Measurements from ENCODE around the gene TSPYL6. TPM values are rescaled to one million over a fixed set of nuclear protein-coding genes. Genes with fewer than 3 reads are reported as not detected.

TSPYL6 gene
- total RNA-seq, 1 donor from 2014 or later = not detected

DNA sequence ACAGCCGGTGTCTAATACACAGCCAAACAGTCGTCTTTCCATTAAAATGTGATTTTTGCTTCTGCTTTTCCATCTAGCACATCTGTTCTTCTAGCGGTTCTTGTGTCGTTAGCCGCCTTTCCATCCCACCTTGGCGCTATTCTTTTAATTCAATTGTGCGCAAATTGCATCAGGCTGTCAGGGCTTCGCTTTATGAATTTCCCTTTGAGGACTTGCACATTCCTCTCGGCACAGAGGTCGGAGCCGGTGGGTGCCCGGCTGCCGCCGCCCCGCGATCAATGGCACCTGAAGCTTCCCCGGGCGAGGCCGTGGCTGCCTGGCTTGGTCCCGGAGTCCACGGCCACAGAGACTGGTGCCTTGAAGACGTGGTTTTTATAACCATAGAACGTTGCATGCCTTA is 33.9 kb upstream of the TSPYL6 start:
- no peak for TF ChIP-seq CTCF (IDR thresholded peaks at IDR 0.05; ENCODE audit: insufficient read depth, low read length, poor library complexity, severe bottlenecking)
- no peak for DNase-seq (ENCODE audit: low read depth)
- Histone ChIP-seq H3K36me3 (ENCODE audit: control insufficient read depth, insufficient read depth, low read length) (no peaks in the 10 kb centered on the region), H3K27me3 (ENCODE audit: control insufficient read depth, insufficient read depth, low read length) (no peaks in the 10 kb centered on the region), H3K4me3 (ENCODE audit: low read depth, low read length) (no peak overlapping the region)

- H3K36me3 ChIP-seq (ENCODE audit: control insufficient read depth, insufficient read depth, low read length) = no peaks in the 10 kb centered on the region
- DNase-seq (ENCODE audit: low read depth) = no peak
- no peak overlapping the region for H3K4me3 ChIP-seq (ENCODE audit: low read depth, low read length)
- no peaks in the 10 kb centered on the region for H3K27me3 ChIP-seq (ENCODE audit: control insufficient read depth, insufficient read depth, low read length)
- TF ChIP-seq CTCF (IDR thresholded peaks at IDR 0.05; ENCODE audit: insufficient read depth, low read length, poor library complexity, severe bottlenecking) = no peak
Observed at GRCh38 chr2:54287532-54287931, 31.5 kb upstream of the TSPYL6 start.

GRCh38 chr2:54285451-54285850 is 29.4 kb upstream of the TSPYL6 start:
- no peak for TF ChIP-seq CTCF (IDR thresholded peaks at IDR 0.05; ENCODE audit: insufficient read depth, low read length, poor library complexity, severe bottlenecking)
- Histone ChIP-seq H3K27me3 (ENCODE audit: control insufficient read depth, insufficient read depth, low read length) (no peaks in the 10 kb centered on the region), H3K36me3 (ENCODE audit: control insufficient read depth, insufficient read depth, low read length) (no peaks in the 10 kb centered on the region), H3K4me3 (ENCODE audit: low read depth, low read length) (no peak overlapping the region)
- no peak for DNase-seq (ENCODE audit: low read depth)

DNA sequence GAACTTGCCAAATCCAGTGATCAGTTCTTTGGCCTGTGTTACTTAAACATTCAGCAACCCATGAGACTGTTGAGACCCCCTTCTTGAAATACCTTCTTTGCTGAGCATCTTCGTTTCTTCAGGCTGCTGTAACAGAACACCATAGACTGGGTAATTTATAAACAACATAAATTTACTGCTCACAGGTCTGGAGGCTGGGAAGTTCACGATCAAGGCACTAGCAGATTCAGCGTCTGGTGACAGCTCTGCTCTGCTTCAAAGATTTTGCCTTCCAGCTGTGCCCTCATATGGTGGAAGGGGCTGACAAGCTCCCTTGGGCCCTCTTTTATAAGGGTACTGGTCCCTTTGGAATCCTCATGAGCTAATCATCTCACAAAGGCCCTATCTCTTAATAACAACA is 28.8 kb upstream of the TSPYL6 start:
- no peak for TF ChIP-seq CTCF (IDR thresholded peaks at IDR 0.05; ENCODE audit: insufficient read depth, low read length, poor library complexity, severe bottlenecking)
- Histone ChIP-seq H3K4me3 (ENCODE audit: low read depth, low read length) (no peak overlapping the region), H3K27me3 (ENCODE audit: control insufficient read depth, insufficient read depth, low read length) (no peaks in the 10 kb centered on the region), H3K36me3 (ENCODE audit: control insufficient read depth, insufficient read depth, low read length) (no peaks in the 10 kb centered on the region)
- no peak for DNase-seq (ENCODE audit: low read depth)

- TF ChIP-seq CTCF (IDR thresholded peaks at IDR 0.05; ENCODE audit: insufficient read depth, low read length, poor library complexity, severe bottlenecking) = peak; percentile 21
- H3K27me3 ChIP-seq (ENCODE audit: control insufficient read depth, insufficient read depth, low read length) = no peaks in the 10 kb centered on the region
- no peak for DNase-seq (ENCODE audit: low read depth)
Observed at GRCh38 chr2:54279385-54279784, 23.4 kb upstream of the TSPYL6 start.

DNA sequence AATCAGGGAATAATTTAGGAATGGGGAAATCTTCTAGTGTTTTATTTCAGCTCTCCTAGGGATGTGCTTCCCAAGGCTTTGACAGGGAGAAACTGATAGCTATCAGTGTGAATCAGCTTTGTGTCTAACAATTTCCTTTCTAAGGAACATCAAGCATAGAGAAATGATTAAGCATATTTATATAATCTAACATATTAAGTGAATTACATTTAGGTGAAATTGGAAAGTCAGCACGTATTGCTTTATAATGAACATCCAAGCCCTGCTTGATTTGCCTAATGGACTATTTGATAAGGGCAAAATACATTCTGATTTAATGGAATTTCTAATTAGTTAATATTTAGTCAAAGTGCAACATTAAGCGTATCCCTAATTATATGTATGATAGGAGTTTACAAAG is 19.5 kb upstream of the TSPYL6 start:
- no peaks in the 10 kb centered on the region for H3K27me3 ChIP-seq (ENCODE audit: control insufficient read depth, insufficient read depth, low read length)
- H3K4me3 ChIP-seq (ENCODE audit: low read depth, low read length) = no peak overlapping the region
- no peak for DNase-seq (ENCODE audit: low read depth)
- TF ChIP-seq CTCF (IDR thresholded peaks at IDR 0.05; ENCODE audit: insufficient read depth, low read length, poor library complexity, severe bottlenecking) = no peak
- H3K36me3 ChIP-seq (ENCODE audit: control insufficient read depth, insufficient read depth, low read length) = no peaks in the 10 kb centered on the region

More at GRCh38 chr2:54279385-54279784, 23.4 kb upstream of the TSPYL6 start:
- Histone ChIP-seq H3K36me3 (ENCODE audit: control insufficient read depth, insufficient read depth, low read length) (no peaks in the 10 kb centered on the region), H3K4me3 (ENCODE audit: low read depth, low read length) (no peak overlapping the region)

Data from kidney epithelial cell (primary cell).